GM23338 (cell line): ENCODE results near the gene NLGN1. TPM values are rescaled to one million over a fixed set of nuclear protein-coding genes. Genes with fewer than 3 reads are reported as not detected.

Experiments
- ATAC-seq: fragments of 200-7000 bp; cut with Tn5 transposase; 3 replicates; pipeline ENCODE4 v1.9.1; 2020
- DNase-seq: peaks from one replicate; pipeline ENCODE4 v3.0.0-alpha.2; 2015; ENCODE audit warnings: low spot score
- H2AFZ ChIP-seq: fragments of 200-600 bp; sonication (generic); 2 replicates; pipeline ENCODE4 v1.8.0; 2016; ENCODE audit warnings: antibody characterized with exemption, mild to moderate bottlenecking, moderate library complexity
- H3F3A ChIP-seq: fragments of 200-600 bp; sonication (generic); replicated peaks from 2 replicates; pipeline ENCODE4 v1.8.0; 2017; ENCODE audit warnings: antibody characterized with exemption, mixed run types, low read depth
- H3K27ac ChIP-seq: fragments of 200-600 bp; sonication (generic); 2 replicates; pipeline ENCODE4 v1.6.1; 2016; ENCODE audit warnings: low read depth
- H3K27me3 ChIP-seq: fragments of 200-600 bp; sonication (generic); 2 replicates; pipeline ENCODE4 v1.8.0; 2016; ENCODE audit warnings: mild to moderate bottlenecking, mixed run types, moderate library complexity; ENCODE audit not compliant: insufficient read depth
- H3K36me3 ChIP-seq: fragments of 200-600 bp; sonication (generic); 2 replicates; pipeline ENCODE4 v1.8.0; 2016; ENCODE audit warnings: mild to moderate bottlenecking; ENCODE audit not compliant: insufficient read depth
- H3K4me1 ChIP-seq: fragments of 200-600 bp; sonication (generic); 2 replicates; pipeline ENCODE4 v1.8.0; 2016; ENCODE audit warnings: mild to moderate bottlenecking, moderate library complexity; ENCODE audit not compliant: insufficient read depth
- H3K4me2 ChIP-seq: fragments of 200-600 bp; sonication (generic); 2 replicates; pipeline ENCODE4 v1.7.1; 2017; ENCODE audit warnings: mixed run types
- H3K4me3 ChIP-seq: fragments of 200-600 bp; sonication (generic); 2 replicates; pipeline ENCODE4 v1.6.1; 2016; ENCODE audit warnings: mixed run types
- H3K79me2 ChIP-seq: fragments of 200-600 bp; sonication (generic); replicated peaks from 2 replicates; pipeline ENCODE4 v1.8.0; 2017; ENCODE audit warnings: mild to moderate bottlenecking; ENCODE audit not compliant: insufficient read depth
- H3K9me2 ChIP-seq: fragments of 200-600 bp; sonication (generic); 2 replicates; pipeline ENCODE4 v1.8.0; 2017; ENCODE audit not compliant: insufficient read depth
- H4K20me1 ChIP-seq: fragments of 200-600 bp; sonication (generic); replicated peaks from 2 replicates; pipeline ENCODE4 v1.8.0; 2017; ENCODE audit warnings: mild to moderate bottlenecking; ENCODE audit not compliant: insufficient read depth
- H3K27ac Mint-ChIP-seq: 2 replicates; pipeline ENCODE4 v1.8.0; 2020; ENCODE audit warnings: inconsistent platforms, mild to moderate bottlenecking, moderate library complexity, mixed read lengths
- H3K27me3 Mint-ChIP-seq: 3 replicates; pipeline ENCODE4 v1.8.0; 2022; ENCODE audit warnings: low read depth, mild to moderate bottlenecking, moderate library complexity, mixed read lengths, inconsistent platforms; ENCODE audit not compliant: insufficient read depth, poor library complexity
- H3K36me3 Mint-ChIP-seq: 3 replicates; pipeline ENCODE4 v1.8.0; 2021; ENCODE audit warnings: low read depth, mild to moderate bottlenecking, inconsistent platforms, moderate library complexity, mixed read lengths
- H3K4me1 Mint-ChIP-seq: 3 replicates; pipeline ENCODE4 v1.8.0; 2020; ENCODE audit warnings: mild to moderate bottlenecking, inconsistent platforms, mixed read lengths
- H3K4me3 Mint-ChIP-seq: 3 replicates; pipeline ENCODE4 v1.8.0; 2021; ENCODE audit warnings: moderate library complexity, mild to moderate bottlenecking, inconsistent platforms, mixed read lengths
- H3K9me3 Mint-ChIP-seq: 3 replicates; pipeline ENCODE4 v1.8.0; 2020; ENCODE audit warnings: moderate library complexity, mild to moderate bottlenecking, inconsistent platforms, mixed read lengths
- CTCF ChIP-seq, 2 experiments: fragments of 200-600 bp in 1 of 2; sonication (generic) in 1 of 2; conservative IDR thresholded peaks; 2 replicates each; pipeline versions ENCODE4 v1.5.1 to v1.6.1; 2016 to 2017; ENCODE audit warnings: antibody characterized with exemption in 2 of 2, low read depth in 2 of 2, mild to moderate bottlenecking in 2 of 2, moderate library complexity in 1 of 2
- EZH2phosphoT487 ChIP-seq: fragments of 200-600 bp; sonication (generic); IDR thresholded peaks from one replicate; pipeline ENCODE4 v1.8.1; 2018; ENCODE audit warnings: antibody characterized with exemption; ENCODE audit not compliant: unreplicated experiment
- JUNB ChIP-seq: IDR thresholded peaks from one replicate; pipeline ENCODE4 v1.6.1; 2016; ENCODE audit warnings: antibody characterized with exemption; ENCODE audit not compliant: unreplicated experiment
- POLR2AphosphoS5 ChIP-seq: IDR thresholded peaks from 2 replicates; pipeline ENCODE4 v1.6.1; 2016; ENCODE audit warnings: antibody characterized with exemption, low read depth
- STAT1 ChIP-seq: IDR thresholded peaks from one replicate; pipeline ENCODE4 v1.6.1; 2016; ENCODE audit warnings: antibody characterized with exemption; ENCODE audit not compliant: unreplicated experiment
- ZNF331 ChIP-seq: fragments of 250-450 bp; sonication (Bioruptor Pico); IDR thresholded peaks from 2 replicates; pipeline ENCODE4 v1.5.0; 2020; ENCODE audit warnings: low read depth, mild to moderate bottlenecking, moderate library complexity
- ZNF462 ChIP-seq: fragments of 250-450 bp; sonication (Bioruptor Pico); IDR thresholded peaks from 2 replicates; pipeline ENCODE4 v1.5.0; 2020; ENCODE audit warnings: mild to moderate bottlenecking, moderate library complexity
- polyA plus RNA-seq: library from polyadenylated mRNA; unstranded; fragments of >200 nt; fragmentation: Nextera tagmentation; extraction: Ambion mirVana; gene quantifications from 2 replicates; pipeline ENCODE4 v1.2.1, GENCODE V29; 2016
- total RNA-seq: library from RNA; depleted of rRNA; stranded (reverse); fragments of >200 nt; shearing (Covaris generic); gene quantifications from 2 replicates; pipeline ENCODE4 v1.2.3, GENCODE V29; 2014

The NLGN1 gene
- total and polyA plus RNA-seq, 2 experiments from 2014 or later: 6.5 to 18.6 TPM

GRCh38 chr3:174333640-174334039 lies 936.1 kb downstream of the NLGN1 start:
- H3K36me3 Mint-ChIP-seq: no peaks in the 10 kb centered on the region
- H2AFZ ChIP-seq: no peak overlapping the region
- no peak for ATAC-seq
- H3K4me2 ChIP-seq: no peak overlapping the region
- H3K27me3 ChIP-seq: no peaks in the 10 kb centered on the region
- H3K27ac Mint-ChIP-seq: no peak overlapping the region
- no peaks in the 10 kb centered on the region for H3K9me3 Mint-ChIP-seq
- no peaks in the 10 kb centered on the region for H3F3A ChIP-seq
- H3K27me3 Mint-ChIP-seq: no peaks in the 10 kb centered on the region
- TF ChIP-seq CTCF (conservative IDR thresholded peaks at IDR 0.05; ENCODE audit: low read depth in 2 of 2) (no peak), ZNF462 (CRISPR knock-in tag) (no peak), ZNF331 (CRISPR knock-in tag) (no peak), POLR2AphosphoS5 (no peak), JUNB (no peak), EZH2phosphoT487 (no peak), STAT1 (no peak)
- peaks cover 14% of the 10 kb centered on the region for H3K4me1 Mint-ChIP-seq
- H3K4me3 Mint-ChIP-seq: no peak overlapping the region
- no peaks in the 10 kb centered on the region for H4K20me1 ChIP-seq
- no peak overlapping the region for H3K4me3 ChIP-seq
- no peaks in the 10 kb centered on the region for H3K36me3 ChIP-seq
- H3K4me1 ChIP-seq: peaks cover 11% of the 10 kb centered on the region; the same call in 1 of the 2 replicates
- no peak for DNase-seq
- H3K27ac ChIP-seq: no peak overlapping the region
- no peaks in the 10 kb centered on the region for H3K79me2 ChIP-seq
- 0 out of 2 replicates have a peak, but pooled peaks cover 6% of the 10 kb centered on the region for H3K9me2 ChIP-seq
